NCI-H2107 treated with DMSO at 0.1 percent for 48 hours (cell line): ENCODE measurements around the gene CLSTN2.

ENCODE experiments used
- DNase-seq: peaks from one replicate; lab custom pipeline; 2025; ENCODE audit not compliant: unreplicated experiment; lab: John Stamatoyannopoulos, UW

Gene CLSTN2

GRCh38 chr3:140530131-140530530 is 595.1 kb downstream of the CLSTN2 start:
- no peak for DNase-seq

GRCh38 chr3:140530603-140531002 is 595.6 kb downstream of the CLSTN2 start:
- no peak for DNase-seq

- no peak for DNase-seq
Observed at GRCh38 chr3:140532793-140533330, 597.9 kb downstream of the CLSTN2 start.

- DNase-seq = peak; percentile 95
Observed at GRCh38 chr3:140536926-140537726, 602.1 kb downstream of the CLSTN2 start.

- no peak for DNase-seq
Observed at GRCh38 chr3:140537727-140538082, 602.7 kb downstream of the CLSTN2 start.

GRCh38 chr3:140540262-140540661 is 605.3 kb downstream of the CLSTN2 start:
- no peak for DNase-seq

- DNase-seq = no peak
Observed at GRCh38 chr3:140541975-140542653, 607.1 kb downstream of the CLSTN2 start.

GRCh38 chr3:140545197-140545596 is 610.2 kb downstream of the CLSTN2 start:
- no peak for DNase-seq

- peak; percentile 64 for DNase-seq
Observed at GRCh38 chr3:140545756-140546155, 610.8 kb downstream of the CLSTN2 start.

GRCh38 chr3:140546649-140547048 is 611.7 kb downstream of the CLSTN2 start:
- DNase-seq = no peak

- DNase-seq = no peak
Observed at GRCh38 chr3:140552403-140552802, 617.4 kb downstream of the CLSTN2 start.

- no peak for DNase-seq
Observed at GRCh38 chr3:140552898-140553297, 617.9 kb downstream of the CLSTN2 start.

GRCh38 chr3:140553591-140553990 is 618.6 kb downstream of the CLSTN2 start:
- DNase-seq = no peak

- DNase-seq = no peak
Observed at GRCh38 chr3:140555666-140556065, 620.7 kb downstream of the CLSTN2 start.

- no peak for DNase-seq
Observed at GRCh38 chr3:140557476-140557875, 622.5 kb downstream of the CLSTN2 start.

GRCh38 chr3:140559546-140559945 is 624.6 kb downstream of the CLSTN2 start:
- peak; percentile 26 for DNase-seq

GRCh38 chr3:140563206-140563760 is 628.3 kb downstream of the CLSTN2 start:
- no peak for DNase-seq

- DNase-seq = no peak
Observed at GRCh38 chr3:140568131-140568530, 633.1 kb downstream of the CLSTN2 start.

GRCh38 chr3:140568842-140569520 is 634.0 kb downstream of the CLSTN2 start:
- DNase-seq = no peak

- no peak for DNase-seq
Observed at GRCh38 chr3:140570602-140571001, 635.6 kb downstream of the CLSTN2 start.

- no peak for DNase-seq
Observed at GRCh38 chr3:140571836-140572235, 636.9 kb downstream of the CLSTN2 start.
